Activated gamma-delta T cell treated with anti-CD3 and anti-CD28 coated beads, Interleukin-2, amount 50 U/mL, for 16 hours (primary cell): Measurements from ENCODE around the gene CPNE7.

Experiments used
- DNase-seq: peaks from one replicate; pipeline ENCODE4 v3.0.0-alpha.2; 2020; ENCODE audit warnings: low read depth

CPNE7 gene

GRCh38 chr16:89575247-89576152 is at the start of gene CPNE7:
CPNE7 (plus strand) TSS chr16:89575758; CDS start chr16:89575898, 140 bp downstream.
- no peak for DNase-seq

DNA sequence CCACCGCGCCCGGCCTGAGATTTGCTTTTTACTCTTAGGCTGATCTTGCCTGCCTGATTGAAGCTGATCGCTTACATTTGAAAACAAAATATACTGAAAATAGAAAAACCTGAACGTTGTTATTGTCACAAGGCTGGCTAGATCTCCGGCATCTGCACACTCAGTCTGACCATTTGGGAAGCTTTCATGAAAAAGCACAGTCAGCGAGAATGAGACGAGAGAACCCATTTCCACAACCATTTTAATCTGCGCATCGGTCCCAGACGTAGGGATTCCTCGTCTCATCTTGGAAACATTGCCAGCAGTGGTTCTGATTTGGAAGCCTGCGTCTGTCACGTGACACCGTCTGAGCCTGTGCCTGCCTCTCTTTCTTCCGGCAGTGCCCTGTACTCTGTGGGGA is 46.5 kb upstream of the CPNE7 start:
- no peak for DNase-seq

DNA sequence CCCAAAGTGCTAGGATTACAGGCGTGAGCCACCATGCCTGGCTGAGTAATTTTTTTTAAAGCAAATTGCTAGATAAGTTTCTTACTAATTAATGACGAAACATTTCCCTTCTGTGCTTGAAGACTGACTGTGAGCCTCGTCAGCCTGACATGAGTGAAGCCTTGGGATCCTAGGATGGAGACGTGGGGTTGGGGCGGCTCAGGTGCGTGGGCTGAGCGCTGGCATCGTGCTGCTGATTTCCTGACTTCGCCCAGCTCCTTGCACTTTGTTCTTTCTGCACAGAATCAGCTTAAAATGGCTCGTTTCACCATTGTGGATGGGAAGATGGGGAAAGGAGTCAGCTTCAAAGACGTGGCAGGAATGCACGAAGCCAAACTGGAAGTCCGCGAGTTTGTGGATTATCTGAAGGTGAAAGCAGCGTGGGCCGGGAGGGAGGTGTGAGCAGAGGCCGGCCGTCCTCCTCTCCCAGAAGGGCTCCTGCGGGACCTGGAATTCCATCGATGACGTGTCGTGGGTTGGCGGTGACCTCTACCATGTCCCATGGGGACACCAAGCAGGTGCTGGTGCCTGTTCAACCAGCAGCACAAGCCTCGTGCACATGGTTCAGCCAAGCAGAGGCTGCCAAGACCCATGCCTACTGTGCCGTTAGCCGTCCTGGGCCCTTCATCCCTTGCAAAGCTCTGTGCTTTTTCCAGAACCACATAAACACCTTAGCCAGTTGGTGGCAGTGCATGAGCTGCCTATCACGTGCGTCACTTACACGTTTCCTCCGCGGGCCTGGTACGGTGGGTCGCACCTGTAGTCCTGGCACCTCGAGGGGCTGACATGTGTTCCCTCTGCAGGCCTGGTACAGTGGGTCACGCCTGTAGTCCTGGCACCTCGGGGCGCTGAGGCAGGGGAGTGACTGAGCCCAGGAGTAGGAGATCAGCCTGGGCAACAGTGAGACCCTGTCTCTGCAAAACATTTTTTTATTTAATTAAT is 44.9 kb upstream of the CPNE7 start:
- DNase-seq, result no peak

DNA sequence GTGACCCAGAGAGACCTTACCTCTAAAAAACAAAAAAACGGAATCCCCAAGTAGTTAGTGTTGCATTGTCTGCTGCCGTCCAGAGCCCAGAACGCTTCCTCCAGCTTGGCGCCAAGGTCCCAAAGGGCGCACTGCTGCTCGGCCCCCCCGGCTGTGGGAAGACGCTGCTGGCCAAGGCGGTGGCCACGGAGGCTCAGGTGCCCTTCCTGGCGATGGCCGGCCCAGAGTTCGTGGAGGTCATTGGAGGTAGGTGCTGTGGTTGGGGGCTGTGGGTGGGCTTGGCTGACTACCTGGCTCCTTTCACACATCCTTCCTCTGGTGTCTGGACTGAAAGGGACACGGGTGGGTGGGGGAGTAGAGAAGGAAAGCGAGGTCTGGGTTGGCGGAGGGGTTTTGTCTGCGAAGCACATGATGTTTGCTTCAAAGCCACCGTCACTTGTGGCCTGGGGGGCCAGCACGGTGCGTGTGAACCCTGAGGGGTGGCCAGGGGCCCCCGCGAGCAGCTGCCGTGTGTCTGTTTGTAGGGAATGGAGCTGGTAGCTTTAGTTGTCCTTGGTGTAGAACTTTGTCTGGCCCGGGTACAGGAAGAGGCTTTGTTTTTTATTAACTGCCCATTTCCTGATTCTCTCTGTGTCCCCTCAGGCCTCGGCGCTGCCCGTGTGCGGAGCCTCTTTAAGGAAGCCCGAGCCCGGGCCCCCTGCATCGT is 43.6 kb upstream of the CPNE7 start:
- DNase-seq, result no peak

DNA sequence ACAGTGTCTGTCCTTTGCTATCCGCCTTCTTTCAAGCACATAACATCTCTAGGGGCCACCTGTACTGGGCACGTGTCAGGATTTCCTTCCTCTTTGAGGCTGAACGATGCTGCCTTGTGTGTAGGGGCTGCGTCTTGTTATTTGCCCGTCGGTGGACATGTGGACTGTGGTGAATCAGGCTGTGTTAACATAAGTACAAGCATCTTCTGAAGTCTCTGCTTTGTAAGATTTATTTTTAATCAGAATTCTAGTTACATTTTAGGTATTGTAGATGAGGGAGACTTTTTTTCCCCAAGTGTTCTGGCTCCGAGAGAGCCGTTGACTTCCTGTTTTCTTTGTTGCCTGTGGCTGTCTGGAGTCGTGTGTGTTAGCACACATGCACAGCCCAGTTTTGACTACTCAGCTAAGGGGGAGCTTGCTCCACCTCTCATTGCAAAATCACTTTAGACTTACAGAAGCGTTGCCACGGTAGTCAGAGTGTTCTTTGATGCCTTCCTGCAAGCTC is 41.3 kb upstream of the CPNE7 start:
- peak; percentile 8 for DNase-seq

- DNase-seq, result no peak
These were observed 39.2 kb upstream of the CPNE7 start for GRCh38 chr16:89536371-89536770.

GRCh38 chr16:89536886-89537548 is 38.5 kb upstream of the CPNE7 start:
- no peak for DNase-seq

DNA sequence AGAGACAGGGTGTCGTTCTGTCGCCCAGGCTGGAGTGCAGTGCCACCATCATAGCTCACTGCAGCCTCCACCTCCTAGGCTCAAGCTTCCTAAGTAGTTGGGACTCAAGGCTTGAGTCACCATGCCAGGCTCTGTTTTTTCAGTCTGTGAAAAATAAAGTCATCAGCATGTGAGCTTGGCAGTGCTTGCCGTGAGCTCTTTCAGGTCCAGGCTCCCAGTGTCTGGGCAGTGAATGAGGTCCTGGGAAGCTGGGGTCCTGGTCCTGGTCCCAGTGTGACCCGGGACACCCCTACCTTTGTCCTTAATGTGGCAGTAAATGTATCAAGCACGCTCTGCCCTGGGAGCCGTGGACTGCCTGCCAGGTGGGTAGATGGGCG is 38.0 kb upstream of the CPNE7 start:
- DNase-seq, result no peak

- no peak for DNase-seq
These were observed 37.3 kb upstream of the CPNE7 start for GRCh38 chr16:89538286-89538685.

- no peak for DNase-seq
These were observed 35.0 kb upstream of the CPNE7 start for GRCh38 chr16:89540557-89540956.

- DNase-seq, result no peak
These were observed 33.8 kb upstream of the CPNE7 start for GRCh38 chr16:89541792-89542191.

GRCh38 chr16:89544113-89544512 is 31.4 kb upstream of the CPNE7 start:
- no peak for DNase-seq

GRCh38 chr16:89544713-89545043 is 30.9 kb upstream of the CPNE7 start:
- DNase-seq, result no peak

DNA sequence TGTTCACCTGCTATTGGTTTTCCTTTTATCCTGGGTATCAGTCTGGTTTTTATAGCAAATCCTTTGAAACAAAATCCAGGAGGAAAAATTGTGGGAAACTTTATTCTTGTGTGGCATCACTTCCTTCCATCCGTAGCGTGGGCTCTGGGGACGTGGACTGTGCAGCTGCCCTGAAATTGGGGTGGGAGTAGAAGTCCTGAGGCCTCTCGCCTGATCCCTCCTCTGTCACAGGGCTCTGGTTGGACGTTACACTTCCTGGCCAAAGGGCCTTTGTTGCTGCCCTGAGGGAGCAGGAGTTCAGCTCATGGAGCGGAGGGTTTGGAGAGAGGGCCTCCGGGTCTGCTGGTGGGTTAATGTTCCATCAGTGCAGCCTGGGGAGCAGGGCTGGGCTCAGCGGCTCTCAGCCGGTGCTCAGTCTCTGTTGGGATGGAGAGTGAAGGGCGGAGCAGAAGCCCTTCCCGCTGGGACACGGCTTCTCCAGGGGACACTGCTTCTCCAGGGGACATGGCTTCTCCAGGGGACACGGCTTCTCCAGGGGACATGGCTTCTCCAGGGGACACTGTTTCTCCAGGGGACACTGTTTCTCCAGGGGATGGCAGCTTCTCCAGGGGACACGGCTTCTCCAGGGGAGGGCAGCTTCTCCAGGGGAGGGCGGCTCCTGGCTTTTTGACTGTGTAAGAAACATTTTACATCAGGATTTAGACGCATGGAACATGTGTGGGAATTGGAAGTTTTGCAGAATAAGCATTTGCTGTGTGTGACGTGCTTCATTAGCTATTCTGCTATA is 30.3 kb upstream of the CPNE7 start:
- DNase-seq, result no peak

DNA sequence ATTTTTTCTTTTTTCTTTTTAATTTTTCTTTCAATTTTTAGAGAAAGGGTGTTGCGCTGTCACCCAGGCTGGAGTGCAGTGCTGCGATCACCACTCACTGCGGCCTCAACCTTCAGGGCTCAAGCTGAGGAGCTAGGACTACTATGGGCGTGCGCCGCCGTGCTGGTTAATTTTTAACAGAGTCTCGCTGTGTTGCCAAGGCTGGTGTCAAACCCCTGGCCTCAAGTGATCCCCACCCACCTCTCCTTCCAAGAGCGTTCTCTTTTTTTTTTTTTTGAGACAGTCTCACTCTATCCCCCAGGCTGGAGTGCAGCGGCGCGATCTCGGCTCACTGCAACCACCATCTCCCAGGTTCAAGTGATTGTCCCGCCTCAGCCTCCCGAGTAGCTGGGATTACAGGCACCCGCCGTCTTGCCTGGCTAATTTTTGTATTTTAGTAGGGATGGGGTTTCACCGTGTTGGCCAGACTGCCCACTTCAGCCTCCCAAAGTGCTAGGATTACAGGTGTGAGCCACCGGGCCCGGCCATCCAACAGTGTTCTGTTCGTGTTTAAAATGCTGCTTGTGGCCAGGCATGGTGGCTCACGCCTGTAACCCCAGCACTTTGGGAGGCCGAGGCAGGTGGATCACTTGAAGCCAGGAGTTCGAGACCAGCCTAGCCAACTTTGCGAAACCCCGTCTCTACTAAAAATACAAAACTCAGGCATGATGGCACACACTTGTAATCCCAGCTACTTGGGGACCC is 29.6 kb upstream of the CPNE7 start:
- no peak for DNase-seq

DNA sequence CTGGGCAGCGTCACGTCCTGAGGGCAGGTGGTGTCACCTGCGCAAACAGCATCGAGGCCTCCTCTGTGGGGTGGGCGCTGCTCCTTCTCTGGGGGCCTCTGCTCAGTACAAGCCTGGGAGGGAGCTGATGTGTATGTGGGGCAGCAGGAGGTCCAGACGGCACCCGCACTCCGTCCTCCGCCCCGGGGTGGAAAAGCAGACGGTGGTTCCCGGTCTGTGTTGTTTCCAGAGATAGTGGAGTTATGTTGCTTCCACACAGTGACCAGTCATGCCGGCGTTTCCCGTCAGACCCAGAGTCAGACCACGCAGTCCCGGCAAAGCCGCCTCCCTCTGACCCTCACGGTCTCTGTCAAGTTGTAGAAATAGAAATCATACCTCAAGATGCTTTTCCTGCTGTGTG is 28.8 kb upstream of the CPNE7 start:
- DNase-seq, result no peak

DNA sequence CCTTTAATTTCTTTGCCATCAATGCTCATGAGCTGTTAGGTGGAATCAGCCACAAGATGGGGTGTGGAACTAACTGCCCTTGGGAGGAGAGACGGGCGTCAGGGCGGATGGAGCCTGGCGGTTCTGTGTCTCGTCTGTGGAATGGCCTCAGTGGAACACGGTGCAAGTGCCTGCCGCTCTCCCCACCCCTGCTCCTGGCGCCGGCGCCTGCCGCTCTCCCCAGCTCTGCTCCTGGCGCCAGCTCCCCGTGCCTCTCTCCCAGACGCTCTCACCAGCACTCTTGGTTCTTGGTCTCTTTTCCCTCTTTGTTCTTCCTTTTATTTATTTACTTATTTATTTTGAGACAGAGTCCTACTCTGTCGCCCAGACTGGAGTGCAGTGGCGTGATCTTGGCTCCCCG is 28.3 kb upstream of the CPNE7 start:
- no peak for DNase-seq

GRCh38 chr16:89547860-89548259 is 27.7 kb upstream of the CPNE7 start:
- no peak for DNase-seq

DNA sequence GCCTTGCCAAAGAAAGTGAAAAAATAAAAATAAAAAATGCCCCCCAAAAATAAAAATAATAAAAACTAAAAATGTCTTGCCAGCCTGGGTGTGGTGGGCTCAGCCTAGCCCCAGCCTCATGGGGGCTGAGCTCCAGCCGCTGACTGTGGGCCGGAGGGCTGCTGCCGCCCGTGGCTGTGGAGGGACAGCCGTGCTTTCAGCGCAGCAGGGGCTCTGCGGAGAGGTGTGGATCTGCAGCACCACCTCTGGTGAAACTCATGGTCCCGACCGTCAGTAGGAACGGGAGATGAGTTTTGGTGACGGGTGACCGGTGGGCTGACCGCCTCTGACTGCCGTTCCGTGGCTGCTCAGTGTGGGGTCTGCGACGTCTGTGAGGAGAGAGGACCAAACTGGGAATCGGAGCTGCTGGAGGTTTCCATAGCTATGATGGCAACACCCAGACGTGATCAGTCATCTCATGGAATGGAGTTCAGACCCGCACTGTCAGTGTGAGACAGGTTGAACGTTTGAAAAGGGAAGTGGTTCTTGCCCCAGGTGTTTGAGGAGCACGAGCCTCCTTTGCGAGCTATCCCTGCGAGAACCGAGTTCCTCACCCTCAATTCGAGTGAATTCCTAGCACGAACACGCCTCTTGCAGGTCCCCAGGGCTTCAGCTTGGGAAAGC is 27.1 kb upstream of the CPNE7 start:
- no peak for DNase-seq
